Muscle of leg (tissue), 11 donors: ENCODE measurements around the gene TUBB4B. TPM values are rescaled to one million over a fixed set of nuclear protein-coding genes. Genes with fewer than 3 reads are reported as not detected.

ENCODE experiments used
- DNase-seq: peaks from one replicate; pipeline ENCODE4 v3.0.0; 2013
- H3K27ac ChIP-seq: one replicate; pipeline ENCODE4 v1.5.1; 2013; ENCODE audit warnings: mild to moderate bottlenecking, low read length, control low read depth
- H3K27me3 ChIP-seq: one replicate; pipeline ENCODE4 v1.6.1; 2013; ENCODE audit warnings: low read length; ENCODE audit not compliant: control insufficient read depth, insufficient read depth
- H3K36me3 ChIP-seq: one replicate; pipeline ENCODE4 v1.6.1; 2013; ENCODE audit warnings: low read length; ENCODE audit not compliant: control insufficient read depth, insufficient read depth
- H3K4me1 ChIP-seq: one replicate; pipeline ENCODE4 v1.6.1; 2013; ENCODE audit warnings: low read length; ENCODE audit not compliant: control insufficient read depth, insufficient read depth
- H3K4me3 ChIP-seq: one replicate; pipeline ENCODE4 v1.5.1; 2013; ENCODE audit warnings: low read length, control low read depth
- H3K9me3 ChIP-seq: replicated peaks from 2 replicates; pipeline ENCODE4 v1.6.1; 2013; ENCODE audit warnings: low read depth, low read length; ENCODE audit not compliant: control insufficient read depth
- WGBS: methylation state at CpG from one replicate; pipeline ENCODE4 v1.1.5; 2013; ENCODE audit warnings: missing lambda C conversion rate; ENCODE audit not compliant: insufficient coverage; 5-methylcytosine and 5-hydroxymethylcytosine counted together
- polyA plus RNA-seq, 8 donors: library from polyadenylated mRNA; unstranded; fragments of 120-200 nt; gene quantifications; one replicate each; pipeline versions ENCODE4 v1.2.1 to v1.2.3, GENCODE V29; 2013; ENCODE audit warnings: inconsistent platforms in 1 of 8, low replicate concordance in 1 of 8; ENCODE audit not compliant: insufficient read length in 8 of 8, insufficient read depth in 1 of 8
- total RNA-seq: library from RNA; stranded (reverse); fragments of 120-200 nt; gene quantifications from one replicate; pipeline ENCODE4 v1.2.4, GENCODE V29; 2013

The TUBB4B gene
- total and polyA plus RNA-seq, 9 donors = 97.1 to 222 (median 217) TPM

DNA sequence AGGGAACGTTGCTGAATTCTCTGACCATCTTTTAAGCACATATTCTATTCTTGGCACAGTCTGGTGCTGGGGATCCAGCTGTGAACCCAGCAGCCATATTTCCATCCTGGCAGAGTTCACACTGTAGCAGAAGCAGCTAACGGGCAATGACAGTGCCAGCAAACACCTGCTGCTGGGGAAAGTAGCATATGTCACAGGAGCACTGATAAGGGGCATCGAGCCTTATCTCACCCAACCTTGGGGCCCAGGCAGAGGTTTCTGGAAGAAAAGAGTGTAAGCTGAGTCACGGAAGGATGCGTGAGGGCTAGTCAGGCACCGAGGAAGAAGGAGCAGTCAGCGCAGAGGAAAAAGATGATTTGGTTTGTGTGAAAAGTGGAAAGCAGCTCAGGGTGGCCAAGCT is 34.5 kb upstream of the TUBB4B start:
- Histone ChIP-seq H3K4me1 (peaks cover 32% of the 10 kb centered on the region), H3K36me3 (peaks cover 14% of the 10 kb centered on the region), H3K27me3 (no peaks in the 10 kb centered on the region), H3K4me3 (no peak overlapping the region), H3K9me3 (no peaks in the 10 kb centered on the region), H3K27ac (no peak overlapping the region)
- no peak for DNase-seq
- WGBS = 94% methylated on average over 6 of the region's 7 CpGs

DNA sequence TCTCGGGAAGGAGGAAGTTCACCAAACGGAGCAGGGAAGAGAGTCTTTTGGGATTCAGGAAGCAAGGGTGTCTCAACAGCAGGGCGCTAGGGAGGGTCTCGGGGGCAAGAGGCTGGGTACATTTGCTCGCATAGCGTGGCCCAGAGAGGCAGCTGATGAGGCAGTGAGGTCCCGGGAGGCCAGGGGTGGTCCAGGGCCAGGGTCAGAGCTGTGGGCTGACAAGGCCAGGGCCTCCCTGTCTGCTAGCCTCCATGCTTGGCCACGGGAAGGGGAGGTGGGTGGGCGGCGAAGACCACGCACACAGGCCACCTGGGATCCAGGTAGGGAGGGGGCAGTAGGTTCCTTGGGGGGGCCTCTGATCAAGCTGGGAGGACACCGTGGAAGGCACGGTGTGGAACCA is 29.6 kb upstream of the TUBB4B start:
- DNase-seq = no peak
- Histone ChIP-seq H3K4me1 (peaks cover 4% of the 10 kb centered on the region), H3K27ac (no peak overlapping the region), H3K36me3 (peaks cover 31% of the 10 kb centered on the region), H3K4me3 (no peak overlapping the region), H3K9me3 (no peaks in the 10 kb centered on the region), H3K27me3 (no peaks in the 10 kb centered on the region)
- 84% methylated on average over 13 of the region's 13 CpGs for WGBS

DNA sequence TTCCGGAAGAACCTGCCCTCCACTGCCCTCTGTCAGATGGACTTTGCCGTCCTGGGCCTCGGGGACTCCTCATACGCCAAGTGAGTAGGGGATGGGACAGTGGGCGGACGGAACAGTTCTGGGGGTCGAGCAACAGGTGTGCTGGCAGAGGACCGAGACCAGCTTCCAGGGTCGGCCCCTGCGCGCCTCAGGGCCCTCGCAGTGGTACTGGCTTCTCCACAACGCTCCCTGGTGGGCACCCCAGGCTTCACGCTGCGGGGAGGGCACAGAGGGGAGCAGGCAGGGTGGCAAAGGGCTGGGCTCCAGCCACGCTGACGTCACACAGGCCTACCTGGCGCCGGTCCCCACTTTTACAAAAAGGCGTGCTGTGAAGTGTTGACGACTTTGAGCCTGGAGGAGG is 28.6 kb upstream of the TUBB4B start:
- Histone ChIP-seq H3K4me1 (peaks cover 4% of the 10 kb centered on the region), H3K27me3 (no peaks in the 10 kb centered on the region), H3K9me3 (no peaks in the 10 kb centered on the region), H3K4me3 (no peak overlapping the region), H3K36me3 (peaks cover 31% of the 10 kb centered on the region), H3K27ac (no peak overlapping the region)
- 86% methylated on average over 20 of the region's 21 CpGs for whole genome bisulfite sequencing
- DNase-seq = no peak

DNA sequence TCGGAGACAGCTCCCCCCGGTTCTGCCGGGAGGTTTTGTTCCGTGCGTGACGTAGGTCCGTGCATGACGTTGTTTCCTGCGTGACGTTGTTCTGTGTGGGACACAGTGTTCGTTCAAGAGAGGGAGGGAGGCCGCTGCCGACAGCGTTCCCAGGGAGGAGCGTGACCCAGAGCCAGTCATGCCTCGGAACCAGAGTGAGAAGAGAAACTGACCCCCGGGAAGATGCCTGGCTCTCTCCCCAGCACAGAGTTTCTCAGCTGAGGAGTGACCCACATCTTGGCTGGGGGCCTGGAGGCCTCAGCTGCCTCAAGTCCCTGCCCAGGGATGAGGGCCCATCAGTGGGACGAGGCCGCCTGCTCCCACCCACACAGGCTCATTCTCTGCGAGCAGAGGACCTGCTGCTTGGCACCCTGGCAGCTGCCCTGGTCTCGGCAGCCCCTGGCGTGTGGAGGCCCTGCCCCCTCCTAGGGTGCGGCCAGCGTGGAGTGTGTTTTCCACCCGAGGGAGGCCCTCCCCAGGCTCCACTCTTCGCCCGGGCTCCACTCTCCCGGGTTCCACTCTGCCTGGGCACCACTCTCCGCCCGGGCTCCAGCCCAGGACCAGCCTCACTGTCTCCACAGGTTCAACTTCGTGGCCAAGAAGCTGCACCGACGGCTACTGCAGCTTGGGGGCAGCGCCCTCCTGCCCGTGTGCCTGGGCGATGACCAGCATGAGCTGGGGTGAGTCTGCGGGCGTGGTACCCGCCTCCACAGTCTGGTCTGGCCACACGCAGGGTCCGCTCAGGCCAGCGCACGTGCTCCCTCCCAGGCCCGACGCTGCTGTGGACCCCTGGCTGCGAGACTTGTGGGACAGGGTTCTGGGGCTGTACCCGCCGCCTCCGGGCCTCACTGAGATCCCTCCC is 27.7 kb upstream of the TUBB4B start:
- H3K27ac ChIP-seq = no peak overlapping the region
- no peaks in the 10 kb centered on the region for H3K9me3 ChIP-seq
- no peak for DNase-seq
- 82% methylated on average over 49 of the region's 49 CpGs for WGBS
- H3K27me3 ChIP-seq = no peaks in the 10 kb centered on the region
- H3K4me1 ChIP-seq = peaks cover 4% of the 10 kb centered on the region
- no peak overlapping the region for H3K4me3 ChIP-seq
- peaks cover 31% of the 10 kb centered on the region for H3K36me3 ChIP-seq

DNA sequence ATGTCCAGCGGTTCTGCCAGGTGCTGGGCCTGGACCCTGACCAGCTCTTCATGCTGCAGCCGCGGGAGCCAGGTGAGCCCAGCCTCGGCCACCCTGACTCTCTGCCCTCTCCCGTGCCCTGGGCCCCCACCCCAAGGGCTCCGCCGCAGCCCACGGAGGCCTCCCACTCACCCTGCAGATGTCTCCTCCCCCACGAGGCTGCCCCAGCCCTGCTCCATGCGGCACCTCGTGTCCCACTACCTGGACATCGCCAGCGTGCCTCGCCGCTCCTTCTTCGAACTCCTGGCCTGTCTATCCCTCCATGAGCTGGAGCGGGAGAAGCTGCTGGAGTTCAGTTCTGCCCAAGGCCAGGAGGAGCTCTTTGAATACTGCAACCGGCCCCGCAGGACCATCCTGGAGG is 26.5 kb upstream of the TUBB4B start:
- peaks cover 4% of the 10 kb centered on the region for H3K4me1 ChIP-seq
- H3K27ac ChIP-seq = no peak overlapping the region
- no peaks in the 10 kb centered on the region for H3K27me3 ChIP-seq
- H3K4me3 ChIP-seq = no peak overlapping the region
- peaks cover 25% of the 10 kb centered on the region for H3K36me3 ChIP-seq
- no peaks in the 10 kb centered on the region for H3K9me3 ChIP-seq
- WGBS = 89% methylated on average over 15 of the region's 19 CpGs
- DNase-seq = no peak

DNA sequence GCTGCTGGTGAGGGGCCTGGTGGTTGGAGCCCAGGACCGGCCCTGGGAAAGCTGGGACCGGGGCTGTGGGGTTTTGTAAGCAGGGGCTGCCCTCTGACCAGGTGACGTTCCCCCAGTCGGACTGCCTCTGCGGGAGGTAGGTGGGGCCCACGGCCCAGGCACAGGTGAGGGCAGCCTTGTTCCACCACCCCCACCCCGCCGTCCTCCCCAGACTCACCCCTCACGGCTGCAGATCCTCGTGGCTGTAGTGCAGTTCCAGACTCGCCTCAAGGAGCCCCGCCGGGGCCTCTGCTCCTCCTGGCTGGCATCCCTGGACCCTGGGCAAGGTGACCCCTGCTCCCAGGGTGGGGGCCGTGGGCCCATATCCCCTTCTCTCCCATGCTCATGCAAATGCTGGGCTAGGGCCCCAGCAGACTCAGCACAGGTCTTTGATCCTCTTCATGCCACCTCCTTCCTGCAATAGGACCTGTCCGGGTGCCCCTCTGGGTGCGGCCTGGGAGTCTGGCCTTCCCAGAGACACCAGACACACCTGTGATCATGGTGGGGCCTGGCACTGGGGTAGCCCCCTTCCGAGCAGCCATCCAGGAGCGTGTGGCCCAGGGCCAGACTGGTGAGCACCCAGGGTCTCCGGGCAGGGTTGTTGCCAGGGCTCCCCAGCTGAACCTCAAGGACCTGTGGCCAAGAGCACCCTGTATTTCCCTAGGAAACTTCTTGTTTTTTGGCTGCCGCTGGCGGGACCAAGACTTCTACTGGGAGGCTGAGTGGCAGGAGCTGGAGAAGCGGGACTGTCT is 25.7 kb upstream of the TUBB4B start:
- Histone ChIP-seq H3K9me3 (no peaks in the 10 kb centered on the region), H3K4me1 (peaks cover 6% of the 10 kb centered on the region), H3K4me3 (no peak overlapping the region), H3K27ac (no peak overlapping the region), H3K27me3 (no peaks in the 10 kb centered on the region), H3K36me3 (peaks cover 22% of the 10 kb centered on the region)
- 91% methylated on average over 20 of the region's 22 CpGs for WGBS
- no peak for DNase-seq

DNA sequence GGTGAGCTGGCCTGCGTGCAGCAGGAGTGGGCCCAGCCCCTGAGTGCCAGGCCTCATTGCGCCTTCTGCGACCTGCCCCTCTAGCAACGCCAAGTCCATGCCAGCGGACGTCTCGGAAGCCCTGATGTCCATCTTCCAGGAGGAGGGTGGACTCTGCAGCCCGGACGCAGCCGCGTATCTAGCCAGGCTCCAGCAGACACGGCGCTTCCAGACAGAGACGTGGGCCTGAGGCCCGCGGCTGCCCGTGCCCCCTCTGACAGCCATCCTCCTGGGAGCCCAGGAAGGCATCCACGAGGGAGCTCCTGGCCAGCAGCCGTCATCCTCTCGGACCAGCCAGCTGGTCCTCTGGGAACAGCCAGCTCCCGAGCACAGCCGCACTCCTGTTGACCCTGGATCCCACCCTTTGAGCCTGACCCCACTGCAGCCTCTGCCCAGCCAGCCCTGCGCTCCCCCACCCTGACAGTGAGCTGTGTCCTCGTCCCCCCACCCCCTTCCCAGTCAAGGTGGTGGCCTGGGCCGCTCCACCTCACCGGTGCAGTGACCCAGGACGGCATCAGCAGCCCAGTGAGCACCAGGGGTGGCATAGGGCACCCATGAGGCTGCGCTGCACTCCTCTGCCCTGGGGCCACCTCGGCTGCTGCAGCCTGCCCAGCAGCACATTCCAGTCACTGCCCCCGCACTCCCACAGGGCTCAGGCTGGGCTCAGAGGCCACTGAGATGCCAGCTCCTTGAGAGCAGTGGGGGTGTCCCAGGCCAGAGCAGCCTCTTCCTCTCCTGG is 24.7 kb upstream of the TUBB4B start:
- 88% methylated on average over 30 of the region's 30 CpGs for WGBS
- DNase-seq = no peak
- Histone ChIP-seq H3K4me3 (no peak overlapping the region), H3K27me3 (no peaks in the 10 kb centered on the region), H3K4me1 (peaks cover 6% of the 10 kb centered on the region), H3K36me3 (peaks cover 22% of the 10 kb centered on the region), H3K27ac (no peak overlapping the region), H3K9me3 (no peaks in the 10 kb centered on the region)

DNA sequence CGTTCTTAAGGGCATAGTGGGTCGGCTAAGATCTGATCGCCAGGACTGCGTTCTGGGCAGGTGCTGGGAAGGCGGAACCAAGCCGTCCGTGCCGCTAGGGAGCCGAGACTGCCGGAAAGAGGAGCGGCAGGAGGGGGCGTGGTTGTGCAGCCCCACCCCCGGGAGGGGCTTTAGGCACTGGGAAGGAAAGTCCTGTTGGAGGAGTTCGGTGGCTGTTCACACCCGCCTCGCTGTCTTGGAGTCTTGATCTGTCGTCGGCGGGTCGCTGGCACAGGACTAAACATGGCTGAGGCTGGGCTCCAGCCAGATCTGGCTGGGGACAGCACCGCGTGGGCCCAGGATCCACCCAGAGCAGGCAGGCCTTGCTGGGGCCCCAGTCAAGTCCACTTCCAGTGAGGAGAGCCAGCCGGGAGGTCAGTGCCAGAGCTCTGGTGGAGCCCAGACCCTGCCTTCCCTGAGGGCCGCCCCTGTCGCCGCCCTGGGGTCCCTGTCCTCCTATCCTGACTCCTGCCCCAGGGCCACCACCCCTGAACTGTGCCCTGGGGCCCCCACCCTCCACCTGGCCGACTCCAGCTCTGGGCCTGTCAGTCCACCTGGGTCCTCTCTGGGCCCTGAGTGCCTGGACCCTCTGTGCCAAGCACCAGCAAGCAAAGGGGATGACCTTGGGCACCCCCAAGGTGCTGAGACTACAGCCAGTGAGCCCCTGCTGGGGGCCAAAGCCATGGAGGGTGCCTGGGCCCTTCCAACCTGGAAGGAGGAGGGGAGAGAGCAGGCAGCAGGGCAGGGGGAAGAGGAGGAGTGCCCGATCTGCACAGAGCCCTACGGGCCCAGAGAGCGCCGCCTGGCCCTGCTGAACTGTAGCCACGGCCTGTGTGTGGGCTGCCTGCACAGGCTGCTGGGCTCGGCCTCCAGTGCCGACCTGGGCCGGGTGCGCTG is 23.5 kb upstream of the TUBB4B start:
- H3K4me1 ChIP-seq = peaks cover 12% of the 10 kb centered on the region
- H3K36me3 ChIP-seq = peaks cover 22% of the 10 kb centered on the region
- no peaks in the 10 kb centered on the region for H3K9me3 ChIP-seq
- no peak overlapping the region for H3K4me3 ChIP-seq
- 58% methylated on average over 35 of the region's 36 CpGs for WGBS
- H3K27me3 ChIP-seq = peaks cover 3% of the 10 kb centered on the region
- no peak for DNase-seq
- H3K27ac ChIP-seq = no peak overlapping the region

DNA sequence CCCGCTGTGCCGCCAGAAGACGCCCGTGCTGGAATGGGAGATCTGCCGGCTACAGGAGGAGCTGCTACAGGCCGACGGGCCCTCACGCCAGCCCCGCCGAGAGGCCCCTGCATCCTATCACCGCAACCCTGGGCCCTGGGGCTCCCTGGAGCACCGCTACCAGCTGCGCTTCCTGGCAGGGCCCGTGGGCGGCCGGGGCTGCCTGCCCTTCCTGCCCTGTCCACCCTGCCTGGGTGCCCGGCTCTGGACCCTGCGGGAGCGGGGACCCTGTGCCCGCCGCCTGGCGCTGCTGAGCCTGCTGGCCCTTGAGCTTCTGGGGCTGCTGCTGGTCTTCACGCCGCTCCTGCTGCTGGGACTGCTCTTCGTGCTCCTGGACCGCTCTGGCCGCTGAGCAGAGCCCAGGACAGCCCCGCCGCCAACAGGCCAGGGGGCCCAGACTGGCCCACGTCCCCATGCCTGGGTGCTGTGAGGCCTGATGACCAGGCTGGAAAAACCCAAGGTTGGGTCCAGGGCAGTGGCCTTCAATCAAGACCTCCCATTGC is 22.8 kb upstream of the TUBB4B start:
- Histone ChIP-seq H3K36me3 (peaks cover 22% of the 10 kb centered on the region), H3K9me3 (no peaks in the 10 kb centered on the region), H3K4me3 (no peak overlapping the region), H3K27ac (no peak overlapping the region), H3K4me1 (peaks cover 18% of the 10 kb centered on the region), H3K27me3 (peaks cover 3% of the 10 kb centered on the region)
- no peak for DNase-seq
- 91% methylated on average over 30 of the region's 30 CpGs for WGBS
